Ascending aorta (tissue), 2 donors: ENCODE results near the gene SHMT1. TPM values are rescaled to one million over a fixed set of nuclear protein-coding genes. Genes with fewer than 3 reads are reported as not detected.

Experiments
- DNase-seq, 2 donors: peaks; one replicate each; pipeline ENCODE4 v3.0.0-alpha.2; 2019; ENCODE audit warnings: low spot score in 2 of 2
- H3K27ac ChIP-seq, 2 donors: fragments of 200-600 bp; sonication (generic); one replicate each; pipeline ENCODE4 v1.5.1; 2016 to 2017; ENCODE audit warnings: mild to moderate bottlenecking in 1 of 2
- H3K27me3 ChIP-seq: fragments of 200-600 bp; sonication (generic); one replicate; pipeline ENCODE4 v1.5.1; 2017
- H3K36me3 ChIP-seq, 2 donors: fragments of 200-600 bp; sonication (generic); one replicate each; pipeline ENCODE4 v1.5.1; 2016
- H3K4me1 ChIP-seq, 2 donors: fragments of 200-600 bp; sonication (generic); one replicate each; pipeline ENCODE4 v1.5.1; 2016 to 2017; ENCODE audit warnings: mild to moderate bottlenecking in 1 of 2
- H3K4me3 ChIP-seq, 2 donors: fragments of 200-600 bp; sonication (generic); one replicate each; pipeline ENCODE4 v1.5.1; 2016 to 2017; ENCODE audit warnings: mild to moderate bottlenecking in 1 of 2
- H3K9me3 ChIP-seq, 2 donors: fragments of 200-600 bp; sonication (generic); one replicate each; pipeline ENCODE4 v1.5.1; 2016
- intact Hi-C: fragments of 100-400 bp; cut with DNase I; formaldehyde crosslinking; loops from one replicate; pipeline ENCODE4 v1.15.1; 2023
- total RNA-seq: library from RNA; depleted of rRNA; stranded (reverse); fragments of >200 nt; gene quantifications from one replicate; pipeline ENCODE4 v1.1.0, GENCODE V29; 2016
- TF ChIP-seq, protein P1 (sequence below), 3 experiments: fragments of 200-600 bp in 2 of 3; fragments of 450-650 bp in 1 of 3; sonication (generic) in 2 of 3; IDR thresholded peaks; one replicate each; pipeline ENCODE4 v1.5.1; 2016 to 2019; ENCODE audit warnings: antibody characterized with exemption in 3 of 3, mild to moderate bottlenecking in 1 of 3, moderate library complexity in 1 of 3

The SHMT1 gene
- total RNA-seq, 1 donor from 2014 or later: 16.7 TPM

DNA sequence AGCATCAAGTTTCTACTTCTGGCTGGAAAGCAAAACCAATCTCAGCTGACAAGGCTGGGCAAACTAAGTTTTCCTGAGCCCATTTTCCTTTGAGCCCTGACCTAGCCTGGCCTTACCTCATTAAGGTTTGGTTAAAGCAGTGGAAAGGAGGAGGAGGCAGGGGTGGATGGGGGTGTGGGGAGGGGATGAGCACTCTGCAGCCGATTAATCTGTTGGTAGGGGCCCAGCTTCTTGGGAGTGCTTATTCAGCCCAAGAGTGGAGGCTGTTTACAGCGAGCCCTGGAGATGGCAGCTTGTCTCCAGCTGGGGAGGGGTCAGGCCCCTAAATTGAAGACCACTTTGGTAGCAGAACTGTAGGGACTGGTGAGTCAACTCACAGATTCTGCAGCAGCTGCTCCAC, 36.3 kb downstream of the SHMT1 start:
- H3K36me3 ChIP-seq: peaks cover 63 to 78% of the 10 kb centered on the region in 2 donors
- no peak overlapping the region for H3K4me3 ChIP-seq
- no peak overlapping the region for H3K27ac ChIP-seq
- no peak for DNase-seq
- H3K9me3 ChIP-seq: no peaks in the 10 kb centered on the region
- intact Hi-C loops: no loop called here
- TF ChIP-seq, protein P1, sequence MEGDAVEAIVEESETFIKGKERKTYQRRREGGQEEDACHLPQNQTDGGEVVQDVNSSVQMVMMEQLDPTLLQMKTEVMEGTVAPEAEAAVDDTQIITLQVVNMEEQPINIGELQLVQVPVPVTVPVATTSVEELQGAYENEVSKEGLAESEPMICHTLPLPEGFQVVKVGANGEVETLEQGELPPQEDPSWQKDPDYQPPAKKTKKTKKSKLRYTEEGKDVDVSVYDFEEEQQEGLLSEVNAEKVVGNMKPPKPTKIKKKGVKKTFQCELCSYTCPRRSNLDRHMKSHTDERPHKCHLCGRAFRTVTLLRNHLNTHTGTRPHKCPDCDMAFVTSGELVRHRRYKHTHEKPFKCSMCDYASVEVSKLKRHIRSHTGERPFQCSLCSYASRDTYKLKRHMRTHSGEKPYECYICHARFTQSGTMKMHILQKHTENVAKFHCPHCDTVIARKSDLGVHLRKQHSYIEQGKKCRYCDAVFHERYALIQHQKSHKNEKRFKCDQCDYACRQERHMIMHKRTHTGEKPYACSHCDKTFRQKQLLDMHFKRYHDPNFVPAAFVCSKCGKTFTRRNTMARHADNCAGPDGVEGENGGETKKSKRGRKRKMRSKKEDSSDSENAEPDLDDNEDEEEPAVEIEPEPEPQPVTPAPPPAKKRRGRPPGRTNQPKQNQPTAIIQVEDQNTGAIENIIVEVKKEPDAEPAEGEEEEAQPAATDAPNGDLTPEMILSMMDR (IDR thresholded peaks at IDR 0.05): no peak
- H3K4me1 ChIP-seq: no peaks in the 10 kb centered on the region
- H3K27me3 ChIP-seq: no peaks in the 10 kb centered on the region

DNA sequence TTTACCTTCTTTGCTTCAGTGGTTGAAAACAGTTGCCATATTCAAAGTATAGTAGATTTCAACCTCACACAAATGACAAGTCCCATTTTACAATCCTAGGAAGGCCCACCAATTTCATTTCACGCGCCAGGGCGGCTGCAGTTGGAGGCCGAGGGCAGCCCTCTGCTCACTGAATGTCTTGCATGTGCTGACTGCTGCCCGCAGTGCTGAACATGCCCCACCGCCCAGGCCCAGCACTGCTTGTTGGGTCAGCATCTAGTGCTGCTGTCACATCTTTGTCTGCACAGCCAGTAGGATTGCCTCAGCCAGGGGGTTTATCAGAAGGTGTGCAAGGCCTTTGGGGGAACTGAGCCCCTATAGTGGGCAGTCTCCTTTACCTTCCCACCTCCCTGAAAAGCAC, 36.8 kb downstream of the SHMT1 start:
- DNase-seq: no peak
- Histone ChIP-seq H3K4me3 (no peak overlapping the region), H3K27ac (no peak overlapping the region), H3K27me3 (no peaks in the 10 kb centered on the region), H3K4me1 (no peaks in the 10 kb centered on the region), H3K36me3 (peaks cover 62 to 79% of the 10 kb centered on the region in 2 donors), H3K9me3 (no peaks in the 10 kb centered on the region)
- intact Hi-C loops: no loop called here
- TF ChIP-seq, protein P1 (IDR thresholded peaks at IDR 0.05): no peak

DNA sequence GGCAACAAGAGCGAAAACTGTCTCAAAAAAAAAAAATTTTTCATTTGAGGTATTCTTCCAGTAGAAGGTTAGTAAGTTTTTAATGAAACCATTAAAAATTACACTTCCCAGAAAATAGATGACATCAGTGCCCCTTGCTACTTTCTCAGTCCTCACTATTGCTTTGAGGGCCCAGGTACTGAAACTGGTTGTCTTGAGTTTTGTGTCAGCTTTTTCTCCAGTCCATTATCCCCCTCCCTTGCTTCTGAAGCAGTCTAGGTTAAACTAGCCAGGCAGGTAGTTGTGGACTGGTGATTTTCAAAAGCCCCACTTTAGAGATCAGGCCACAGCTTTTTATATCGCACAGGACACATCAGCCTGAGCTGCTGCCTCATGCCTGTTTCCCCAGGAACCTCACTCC, 37.3 kb downstream of the SHMT1 start:
- Histone ChIP-seq H3K9me3 (no peaks in the 10 kb centered on the region), H3K4me3 (no peak overlapping the region), H3K27me3 (no peaks in the 10 kb centered on the region), H3K36me3 (peaks cover 67 to 79% of the 10 kb centered on the region in 2 donors), H3K4me1 (no peaks in the 10 kb centered on the region), H3K27ac (no peak overlapping the region)
- TF ChIP-seq, protein P1 (IDR thresholded peaks at IDR 0.05): no peak
- DNase-seq: no peak
- intact Hi-C loops: no loop called here

DNA sequence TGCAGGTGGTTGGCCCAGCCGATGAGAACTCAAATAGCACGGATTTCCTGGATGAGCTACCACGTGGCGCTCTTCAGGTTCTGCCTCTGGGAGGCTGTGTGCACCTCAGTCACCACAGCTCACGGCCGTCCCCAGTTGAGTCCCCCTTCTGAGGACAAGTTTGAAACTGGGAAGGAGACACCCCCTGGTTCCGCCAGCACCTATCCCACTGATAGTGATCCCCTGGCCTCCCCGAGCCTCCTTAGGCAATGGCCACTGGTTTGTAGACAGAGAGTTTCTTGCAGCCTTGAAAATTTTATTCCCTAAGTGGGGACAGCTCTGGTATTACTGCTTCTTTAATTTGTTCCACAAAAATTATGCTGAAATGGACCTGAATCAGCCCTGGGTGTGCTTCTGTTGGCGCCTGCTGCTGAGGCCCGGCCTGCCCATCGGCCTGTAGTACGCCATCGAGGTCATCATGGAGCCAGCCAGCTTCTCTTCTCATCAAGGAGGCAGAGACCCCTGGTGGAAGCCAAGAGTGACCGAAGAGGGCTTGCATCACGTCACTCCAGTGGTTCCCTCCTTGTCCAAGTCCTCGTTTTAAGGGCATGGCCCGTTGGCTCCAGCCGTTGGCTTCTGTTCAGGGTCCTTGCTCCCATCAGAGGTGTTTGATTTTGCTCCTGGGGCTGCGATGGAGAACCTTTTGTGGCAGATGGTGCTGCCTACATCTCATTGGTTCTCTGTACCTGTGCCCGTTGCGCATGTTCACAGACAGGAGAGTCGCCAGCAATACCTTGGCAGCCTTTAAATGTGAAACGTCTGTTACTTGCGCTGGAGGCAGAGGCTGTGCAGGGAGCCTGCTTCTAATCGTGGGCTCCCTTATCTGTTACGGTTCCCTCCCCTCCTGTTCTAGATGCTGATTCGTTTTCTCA, 39.0 kb downstream of the SHMT1 start:
- H3K36me3 ChIP-seq: peaks cover 58 to 83% of the 10 kb centered on the region in 2 donors
- TF ChIP-seq, protein P1 (IDR thresholded peaks at IDR 0.05): no peak
- no peak overlapping the region for H3K27ac ChIP-seq
- H3K27me3 ChIP-seq: no peaks in the 10 kb centered on the region
- H3K4me3 ChIP-seq: no peak overlapping the region
- H3K4me1 ChIP-seq: peaks cover 0 to 4% of the 10 kb centered on the region in 2 donors
- DNase-seq: no peak
- intact Hi-C loops: loop anchor here (2.0 kb wide), 1 partner anchor 18 kb away; no protein-coding TSS in a partner anchor
- H3K9me3 ChIP-seq: no peaks in the 10 kb centered on the region

DNA sequence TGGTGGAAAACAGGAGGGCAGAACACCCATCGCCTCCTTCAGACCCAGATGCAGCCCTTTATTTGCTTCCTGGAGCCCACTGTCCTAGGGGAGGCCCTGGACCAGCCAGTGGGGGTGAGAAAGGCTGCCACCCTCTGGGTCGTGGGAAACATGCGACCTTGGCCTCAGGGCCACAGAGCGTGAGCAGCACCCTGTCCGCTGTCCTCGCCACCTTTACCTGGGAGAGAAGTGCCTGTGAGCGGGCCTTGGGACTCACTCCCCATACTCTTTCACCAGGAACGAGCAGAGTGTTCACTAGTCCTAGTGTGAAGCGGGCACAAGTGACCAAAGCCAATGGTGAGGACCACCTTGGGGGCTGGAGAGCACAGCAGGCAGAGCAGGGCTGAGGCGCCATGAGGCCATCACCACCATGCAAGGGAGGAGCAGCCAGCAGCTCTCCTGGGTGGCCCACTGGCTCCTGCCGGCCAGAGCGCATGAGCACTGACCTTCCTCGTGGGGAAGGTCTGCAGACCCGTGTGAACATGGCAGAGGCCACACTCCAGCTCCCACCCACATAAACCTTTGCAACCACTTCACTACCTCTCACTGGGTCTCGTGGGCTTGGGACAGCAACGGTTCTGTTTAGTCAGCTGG, 39.7 kb downstream of the SHMT1 start:
- intact Hi-C loops: loop anchor here (2.0 kb wide), 1 partner anchor 17 kb away; no protein-coding TSS in a partner anchor
- Histone ChIP-seq H3K4me3 (no peak overlapping the region), H3K4me1 (peaks cover 0 to 8% of the 10 kb centered on the region in 2 donors), H3K27ac (no peak overlapping the region), H3K27me3 (no peaks in the 10 kb centered on the region), H3K36me3 (peaks cover 57 to 83% of the 10 kb centered on the region in 2 donors), H3K9me3 (no peaks in the 10 kb centered on the region)
- DNase-seq: no peak
- TF ChIP-seq, protein P1 (IDR thresholded peaks at IDR 0.05): no peak
